Lower leg skin (tissue), 4 donors: ENCODE data around the gene COL27A1. TPM values are rescaled to one million over a fixed set of nuclear protein-coding genes. Genes with fewer than 3 reads are reported as not detected.

ENCODE experiments used
- DNase-seq, 2 donors: peaks; one replicate each; pipeline ENCODE4 v3.0.0-alpha.2; 2019; ENCODE audit warnings: low spot score in 2 of 2
- H3K4me3 ChIP-seq: fragments of 200-600 bp; sonication (generic); 2 replicates; pipeline ENCODE4 v1.5.1; 2017; ENCODE audit warnings: mild to moderate bottlenecking, low read depth; ENCODE audit not compliant: poor library complexity, severe bottlenecking
- POLR2A ChIP-seq, 2 donors: fragments of 450-650 bp; IDR thresholded peaks; one replicate each; pipeline ENCODE4 v1.6.1; 2016 to 2017; ENCODE audit warnings: antibody characterized with exemption in 2 of 2, mild to moderate bottlenecking in 1 of 2, moderate library complexity in 1 of 2
- WGBS, 2 donors: methylation state at CpG; one replicate each; pipeline ENCODE4 v1.1.5; 2018; 5-methylcytosine and 5-hydroxymethylcytosine counted together
- intact Hi-C: fragments of 100-400 bp; cut with DNase I; formaldehyde crosslinking; loops from one replicate; pipeline ENCODE4 v1.15.0; 2023; ENCODE audit warnings: low total_unique reads
- total RNA-seq, 4 donors: library from RNA; depleted of rRNA; stranded (reverse); fragments of >200 nt; gene quantifications; one replicate each; pipeline ENCODE4 v1.1.0, GENCODE V29; 2016
- TF ChIP-seq, protein P1 (sequence below), 3 donors: fragments of 450-650 bp; IDR thresholded peaks; one replicate each; pipeline ENCODE4 v1.5.1; 2016; ENCODE audit warnings: antibody characterized with exemption in 3 of 3, mild to moderate bottlenecking in 3 of 3, moderate library complexity in 2 of 3

The COL27A1 gene
- total RNA-seq, 4 donors from 2014 or later, result 9.4 to 16.1 (median 12.3) TPM

DNA sequence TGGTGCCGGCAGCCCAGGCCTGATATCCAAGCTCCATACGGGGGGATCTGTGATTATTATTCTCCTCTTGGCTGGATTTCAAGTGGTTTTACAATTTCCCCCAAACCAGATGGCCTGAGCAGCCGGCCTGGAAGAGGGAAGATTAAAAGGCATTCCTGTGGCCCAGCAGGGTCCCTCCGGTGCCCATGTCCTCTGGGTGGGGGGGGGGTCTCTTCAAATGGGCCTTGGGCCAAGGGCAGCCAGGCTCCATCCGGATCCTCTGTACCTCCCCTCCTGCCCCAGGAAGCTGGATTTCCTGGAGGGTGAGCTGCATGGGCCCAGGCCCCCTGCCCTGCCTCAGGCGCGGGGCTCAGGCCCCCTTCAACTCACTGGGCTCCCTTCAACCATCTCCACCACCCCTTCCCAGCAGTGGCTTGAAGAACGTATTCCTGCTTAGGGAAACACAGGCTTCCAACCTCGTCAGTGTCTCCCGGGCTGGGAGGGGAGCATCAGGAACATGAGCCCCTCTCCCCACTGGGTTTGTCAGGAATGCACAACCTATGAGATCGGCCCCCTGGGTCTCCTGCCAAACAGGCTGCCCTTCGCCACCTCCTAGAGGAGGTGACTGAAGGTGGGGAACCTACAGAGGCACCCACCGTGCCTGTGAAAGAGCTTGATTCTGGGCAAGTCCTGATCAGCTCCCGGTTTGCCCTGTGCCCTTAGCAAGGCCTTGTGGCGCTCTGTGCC lies 104.6 kb downstream of the COL27A1 start:
- 70 to 75% methylated on average over 14 to 15 of the region's 15 CpGs for WGBS, 2 donors
- no peak for DNase-seq
- intact Hi-C loops, result no loop called here

DNA sequence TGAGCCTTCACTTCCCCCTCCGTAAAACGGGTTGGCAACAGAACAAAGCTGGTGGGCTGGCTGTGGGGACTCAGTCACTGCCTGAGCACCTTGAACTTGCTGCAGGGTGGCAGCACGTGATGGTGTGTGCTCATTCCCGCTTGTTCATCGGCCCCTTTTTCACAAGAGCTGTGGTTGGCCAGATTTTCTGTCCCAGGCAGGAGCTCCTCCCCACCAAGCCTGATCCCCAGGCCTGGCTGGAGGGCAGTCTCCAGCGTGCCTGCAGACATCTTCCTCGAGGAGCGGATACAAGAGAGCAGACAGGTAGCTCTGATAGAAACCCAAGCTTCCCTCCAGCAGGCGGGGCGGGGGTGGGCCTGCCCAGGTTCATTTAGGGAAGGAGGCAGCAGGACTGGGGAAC lies 105.7 kb downstream of the COL27A1 start:
- intact Hi-C loops, result no loop called here
- no peak overlapping the region for H3K4me3 ChIP-seq
- DNase-seq, result no peak
- 88 to 94% methylated on average over 10 of the region's 10 CpGs for WGBS, 2 donors
- TF ChIP-seq, protein P1, sequence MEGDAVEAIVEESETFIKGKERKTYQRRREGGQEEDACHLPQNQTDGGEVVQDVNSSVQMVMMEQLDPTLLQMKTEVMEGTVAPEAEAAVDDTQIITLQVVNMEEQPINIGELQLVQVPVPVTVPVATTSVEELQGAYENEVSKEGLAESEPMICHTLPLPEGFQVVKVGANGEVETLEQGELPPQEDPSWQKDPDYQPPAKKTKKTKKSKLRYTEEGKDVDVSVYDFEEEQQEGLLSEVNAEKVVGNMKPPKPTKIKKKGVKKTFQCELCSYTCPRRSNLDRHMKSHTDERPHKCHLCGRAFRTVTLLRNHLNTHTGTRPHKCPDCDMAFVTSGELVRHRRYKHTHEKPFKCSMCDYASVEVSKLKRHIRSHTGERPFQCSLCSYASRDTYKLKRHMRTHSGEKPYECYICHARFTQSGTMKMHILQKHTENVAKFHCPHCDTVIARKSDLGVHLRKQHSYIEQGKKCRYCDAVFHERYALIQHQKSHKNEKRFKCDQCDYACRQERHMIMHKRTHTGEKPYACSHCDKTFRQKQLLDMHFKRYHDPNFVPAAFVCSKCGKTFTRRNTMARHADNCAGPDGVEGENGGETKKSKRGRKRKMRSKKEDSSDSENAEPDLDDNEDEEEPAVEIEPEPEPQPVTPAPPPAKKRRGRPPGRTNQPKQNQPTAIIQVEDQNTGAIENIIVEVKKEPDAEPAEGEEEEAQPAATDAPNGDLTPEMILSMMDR (IDR thresholded peaks at IDR 0.05), result no peak
- no peak for TF ChIP-seq POLR2A (IDR thresholded peaks at IDR 0.05)

More for the DNA sequence above, 104.6 kb downstream of the COL27A1 start:
- TF ChIP-seq, protein P1 (IDR thresholded peaks at IDR 0.05), result no peak
- TF ChIP-seq POLR2A (IDR thresholded peaks at IDR 0.05), result no peak
- H3K4me3 ChIP-seq, result no peak overlapping the region

DNA sequence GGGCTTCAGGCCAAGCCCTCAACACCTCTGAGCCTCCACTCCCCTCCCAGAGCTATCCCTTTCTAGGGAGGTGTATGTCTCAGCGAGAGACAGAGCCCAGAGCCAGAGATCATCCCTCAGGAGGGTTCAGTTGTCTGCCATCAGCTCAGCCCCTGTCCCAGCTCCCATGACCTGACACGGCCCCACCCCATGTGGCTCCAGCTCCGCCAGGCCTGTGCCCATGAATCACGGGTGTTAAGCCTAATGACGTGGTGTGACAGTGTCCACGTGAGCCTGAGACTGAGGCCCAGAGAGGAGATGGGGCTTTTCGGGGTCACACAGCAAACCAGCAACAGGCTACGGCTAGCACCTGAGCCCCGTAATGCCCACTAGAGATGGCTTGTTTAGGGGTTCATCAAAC lies 106.7 kb downstream of the COL27A1 start:
- no peak overlapping the region for H3K4me3 ChIP-seq
- intact Hi-C loops, result no loop called here
- no peak for TF ChIP-seq POLR2A (IDR thresholded peaks at IDR 0.05)
- DNase-seq, result no peak
- WGBS, 2 donors, result 68 to 78% methylated on average over 9 of the region's 9 CpGs

DNA sequence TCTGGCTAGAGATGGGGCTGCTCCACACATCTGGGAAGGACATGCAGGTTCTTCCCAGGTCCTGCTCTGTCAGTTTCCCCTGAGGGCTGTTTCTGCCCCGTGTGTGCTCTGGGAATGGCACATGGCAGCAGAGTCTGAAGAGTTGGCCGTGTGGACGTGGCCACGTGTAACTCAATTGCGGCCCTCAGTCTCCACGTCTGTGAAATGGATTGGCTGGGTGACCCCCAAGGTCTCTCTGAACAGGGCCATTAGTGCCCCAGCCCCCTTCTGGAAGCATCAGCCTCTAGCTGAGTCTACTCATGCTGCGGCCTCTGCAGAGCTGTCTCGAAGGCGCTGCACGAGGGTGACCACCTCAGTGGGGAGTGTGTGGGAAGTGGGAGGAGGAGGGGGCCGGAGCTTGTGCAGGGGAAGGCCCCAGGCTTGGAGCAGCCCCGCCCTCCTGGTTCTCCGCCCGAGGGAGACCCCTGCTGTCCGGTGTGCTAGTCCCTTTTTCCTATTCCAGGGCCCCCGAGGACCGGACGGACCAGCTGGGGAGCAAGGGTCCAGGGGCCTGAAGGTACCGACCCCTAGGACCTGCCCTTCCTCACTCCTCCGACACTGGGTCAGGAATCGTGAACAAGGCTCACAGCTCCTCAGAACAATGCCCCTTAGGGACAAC lies 108.6 kb downstream of the COL27A1 start:
- TF ChIP-seq, protein P1 (IDR thresholded peaks at IDR 0.05), result no peak
- no peak for TF ChIP-seq POLR2A (IDR thresholded peaks at IDR 0.05)
- intact Hi-C loops, result no loop called here
- DNase-seq, result no peak
- H3K4me3 ChIP-seq, result no peak overlapping the region
- 84 to 92% methylated on average over 20 to 21 of the region's 21 CpGs for WGBS, 2 donors

DNA sequence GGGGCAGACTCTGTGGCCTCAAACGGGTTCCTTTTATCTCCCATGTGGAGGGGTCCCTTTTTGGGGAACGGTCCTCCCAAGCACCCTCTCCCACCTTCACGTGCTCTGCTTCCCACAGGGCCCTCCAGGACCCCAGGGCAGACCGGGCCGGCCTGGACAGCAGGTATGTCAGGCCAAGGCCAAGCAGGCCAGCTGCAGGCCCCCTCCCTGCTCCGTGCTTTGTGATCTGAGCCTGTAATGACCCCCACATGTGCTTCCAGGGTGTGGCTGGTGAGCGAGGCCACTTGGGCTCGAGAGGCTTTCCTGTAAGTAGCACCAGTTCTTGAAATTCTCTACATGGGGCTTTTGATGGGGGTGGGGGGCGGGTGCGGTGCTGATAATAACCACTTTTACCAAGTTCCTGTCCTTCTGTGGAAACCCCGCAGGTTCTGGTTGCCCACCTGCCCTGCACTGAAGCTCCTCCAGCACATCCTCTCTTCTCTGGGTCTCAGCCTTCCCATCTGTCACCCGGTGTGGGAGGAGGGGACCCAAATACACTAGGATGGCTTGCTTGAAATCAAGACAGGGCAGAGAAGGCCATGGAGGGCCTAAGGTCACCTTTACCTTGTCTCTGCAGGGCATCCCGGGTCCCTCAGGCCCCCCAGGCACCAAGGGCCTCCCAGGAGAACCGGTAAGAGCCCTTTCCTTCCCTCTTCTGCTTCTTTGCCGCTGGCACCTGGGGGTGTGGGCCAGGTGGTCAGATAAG lies 109.6 kb downstream of the COL27A1 start:
- intact Hi-C loops, result no loop called here
- WGBS, 2 donors, result 85 to 89% methylated on average over 15 of the region's 15 CpGs
- TF ChIP-seq POLR2A (IDR thresholded peaks at IDR 0.05), result no peak
- TF ChIP-seq, protein P1 (IDR thresholded peaks at IDR 0.05), result no peak

DNA sequence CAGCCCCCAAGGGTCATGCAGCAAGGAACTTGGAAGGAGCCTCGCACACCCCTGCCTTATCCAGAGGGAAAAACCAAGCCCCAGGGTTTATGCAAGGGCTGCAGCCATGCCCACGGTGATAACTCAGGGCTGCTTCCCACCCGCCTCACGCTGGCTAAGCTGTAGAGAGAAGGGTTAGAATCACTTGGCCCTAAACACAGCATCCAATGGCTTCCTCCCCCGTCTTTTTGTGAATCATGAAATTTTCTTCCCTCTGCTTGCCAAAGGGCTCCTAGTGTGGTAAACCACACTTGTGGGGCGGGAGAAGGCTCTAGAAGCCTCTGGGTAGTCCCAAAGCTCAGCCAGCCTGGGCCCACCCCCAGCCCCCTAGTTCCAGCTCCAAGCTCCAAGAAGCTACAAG lies 111.6 kb downstream of the COL27A1 start:
- TF ChIP-seq, protein P1 (IDR thresholded peaks at IDR 0.05), result no peak
- TF ChIP-seq POLR2A (IDR thresholded peaks at IDR 0.05), result no peak
- intact Hi-C loops, result no loop called here
- no peak overlapping the region for H3K4me3 ChIP-seq
- DNase-seq, result no peak
- 80 to 85% methylated on average over 6 of the region's 6 CpGs for WGBS, 2 donors

More for the DNA sequence above, 109.6 kb downstream of the COL27A1 start:
- H3K4me3 ChIP-seq, result no peak overlapping the region
- no peak for DNase-seq
